GM18861 (cell line): ENCODE data around the gene ONECUT1.
"Not testable (repeated sequence)": the region's sequence is repeated elsewhere in the genome, so short reads cannot be mapped to it uniquely, and the experiment has no call there.

ENCODE experiments used
- ATAC-seq: cut with Tn5 transposase; IDR thresholded peaks from one replicate; pipeline ENCODE4 v1.9.1; 2021; ENCODE audit not compliant: unreplicated experiment

Gene ONECUT1

GRCh38 chr15:52790169-52790708 lies at the start of gene ONECUT1:
Gene ONECUT1, minus strand, starts transcription at chr15:52790336. Its CDS starts 452 bp downstream, at chr15:52789884.
- peak; percentile 70 for ATAC-seq

GRCh38 chr15:52834379-52834778 lies 44.2 kb upstream of the ONECUT1 start:
- ATAC-seq, result no peak

- not testable (repeated sequence) for ATAC-seq
These were observed 34.2 kb upstream of the ONECUT1 start for GRCh38 chr15:52824169-52824942.

- no peak for ATAC-seq
These were observed 32.3 kb upstream of the ONECUT1 start for GRCh38 chr15:52822475-52822874.

GRCh38 chr15:52819253-52819652 lies 29.1 kb upstream of the ONECUT1 start:
- ATAC-seq, result no peak

- not testable (repeated sequence) for ATAC-seq
These were observed 25.8 kb upstream of the ONECUT1 start for GRCh38 chr15:52815899-52816298.

- no peak for ATAC-seq
These were observed 18.9 kb upstream of the ONECUT1 start for GRCh38 chr15:52808996-52809395.

- no peak for ATAC-seq
These were observed 18.3 kb upstream of the ONECUT1 start for GRCh38 chr15:52808441-52808840.

- no peak for ATAC-seq
These were observed 16.1 kb upstream of the ONECUT1 start for GRCh38 chr15:52806284-52806655.

GRCh38 chr15:52805351-52806283 lies 15.5 kb upstream of the ONECUT1 start:
- ATAC-seq, result no peak

GRCh38 chr15:52804526-52805081 lies 14.5 kb upstream of the ONECUT1 start:
- ATAC-seq, result no peak

GRCh38 chr15:52803467-52804306 lies 13.6 kb upstream of the ONECUT1 start:
- no peak for ATAC-seq

GRCh38 chr15:52803108-52803466 lies 13.0 kb upstream of the ONECUT1 start:
- no peak for ATAC-seq

GRCh38 chr15:52802110-52802509 lies 12.0 kb upstream of the ONECUT1 start:
- no peak for ATAC-seq

GRCh38 chr15:52801748-52802085 lies 11.6 kb upstream of the ONECUT1 start:
- no peak for ATAC-seq

- no peak for ATAC-seq
These were observed 11.0 kb upstream of the ONECUT1 start for GRCh38 chr15:52800828-52801747.

- no peak for ATAC-seq
These were observed 9.1 kb upstream of the ONECUT1 start for GRCh38 chr15:52799145-52799811.

GRCh38 chr15:52798529-52799101 lies 8.5 kb upstream of the ONECUT1 start:
- no peak for ATAC-seq
